H9 (cell line): ENCODE data around the gene SRP9. TPM values are rescaled to one million over a fixed set of nuclear protein-coding genes. Genes with fewer than 3 reads are reported as not detected.

Experiments used
- DNase-seq: peaks from one replicate; pipeline ENCODE4 v3.0.0-alpha.2; 2017
- H2AFZ ChIP-seq: one replicate; pipeline ENCODE4 v1.6.1; 2013; ENCODE audit warnings: mild to moderate bottlenecking, low read length, control low read depth, moderate library complexity
- H2AK5ac ChIP-seq: 2 replicates; pipeline ENCODE4 v1.6.1; 2013; ENCODE audit warnings: low read length, control low read depth, mixed read lengths; ENCODE audit not compliant: insufficient read length
- H2BK120ac ChIP-seq: one replicate; pipeline ENCODE4 v1.6.1; 2013; ENCODE audit warnings: low read depth, mild to moderate bottlenecking, low read length, control low read depth, inconsistent platforms; ENCODE audit not compliant: poor library complexity, severe bottlenecking
- H2BK12ac ChIP-seq: 2 replicates; pipeline ENCODE4 v1.6.1; 2013; ENCODE audit warnings: low read length, control low read depth, mixed read lengths, low read depth; ENCODE audit not compliant: insufficient read length
- H2BK15ac ChIP-seq: 2 replicates; pipeline ENCODE4 v1.6.1; 2013; ENCODE audit warnings: low read depth, low read length, control low read depth
- H2BK20ac ChIP-seq: one replicate; pipeline ENCODE4 v1.6.1; 2013; ENCODE audit warnings: low read depth, mild to moderate bottlenecking, low read length, control low read depth, inconsistent platforms; ENCODE audit not compliant: poor library complexity, severe bottlenecking
- H2BK5ac ChIP-seq: 2 replicates; pipeline ENCODE4 v1.6.1; 2013; ENCODE audit warnings: low read length, control low read depth, mixed read lengths; ENCODE audit not compliant: insufficient read length
- H3K14ac ChIP-seq: 2 replicates; pipeline ENCODE4 v1.6.1; 2013; ENCODE audit warnings: low read length, control low read depth; ENCODE audit not compliant: insufficient read depth
- H3K18ac ChIP-seq: 2 replicates; pipeline ENCODE4 v1.6.1; 2013; ENCODE audit warnings: low read depth, mild to moderate bottlenecking, mixed read lengths, low read length, control low read depth; ENCODE audit not compliant: insufficient read length
- H3K23ac ChIP-seq: 2 replicates; pipeline ENCODE4 v1.6.1; 2013; ENCODE audit warnings: low read length, control low read depth, mixed read lengths, low read depth; ENCODE audit not compliant: insufficient read length
- H3K23me2 ChIP-seq: 2 replicates; pipeline ENCODE4 v1.6.1; 2013; ENCODE audit warnings: low read depth, mild to moderate bottlenecking, mixed read lengths, low read length, control low read depth; ENCODE audit not compliant: insufficient read length, poor library complexity, severe bottlenecking
- H3K27ac ChIP-seq: 2 replicates; pipeline ENCODE4 v1.5.1; 2013; ENCODE audit warnings: low read length, control low read depth, mixed read lengths, low read depth; ENCODE audit not compliant: insufficient read length
- H3K27me3 ChIP-seq: 2 replicates; pipeline ENCODE4 v1.6.1; 2013; ENCODE audit warnings: low read length, control low read depth, inconsistent platforms; ENCODE audit not compliant: insufficient read depth
- H3K4ac ChIP-seq: 2 replicates; pipeline ENCODE4 v1.6.1; 2013; ENCODE audit warnings: low read depth, mild to moderate bottlenecking, control low read depth, inconsistent platforms, low read length, moderate library complexity
- H3K4me1 ChIP-seq: 2 replicates; pipeline ENCODE4 v1.6.1; 2013; ENCODE audit warnings: low read length, control low read depth, inconsistent platforms; ENCODE audit not compliant: insufficient read depth
- H3K4me2 ChIP-seq: 2 replicates; pipeline ENCODE4 v1.6.1; 2013; ENCODE audit warnings: low read length, control low read depth, mixed read lengths; ENCODE audit not compliant: insufficient read length, insufficient read depth
- H3K56ac ChIP-seq: 2 replicates; pipeline ENCODE4 v1.6.1; 2013; ENCODE audit warnings: low read depth, mild to moderate bottlenecking, mixed read lengths, low read length, control low read depth; ENCODE audit not compliant: insufficient read length
- H3K79me1 ChIP-seq: 2 replicates; pipeline ENCODE4 v1.6.1; 2013; ENCODE audit warnings: low read depth, mild to moderate bottlenecking, moderate library complexity, low read length, control low read depth, inconsistent platforms; ENCODE audit not compliant: insufficient read depth, poor library complexity, severe bottlenecking
- H3K79me2 ChIP-seq: 2 replicates; pipeline ENCODE4 v1.6.1; 2013; ENCODE audit warnings: low read length, control low read depth, inconsistent platforms; ENCODE audit not compliant: insufficient read depth
- H3K9ac ChIP-seq: 2 replicates; pipeline ENCODE4 v1.6.1; 2013; ENCODE audit warnings: low read length, control low read depth, mixed read lengths; ENCODE audit not compliant: insufficient read length; ENCODE audit errors: extremely low read depth
- H3K9me3 ChIP-seq: one replicate; pipeline ENCODE4 v1.6.1; 2013; ENCODE audit warnings: low read depth, low read length, inconsistent platforms; ENCODE audit not compliant: control insufficient read depth
- H3T11ph ChIP-seq: one replicate; pipeline ENCODE4 v1.6.1; 2013; ENCODE audit warnings: mild to moderate bottlenecking, low read length, control low read depth, inconsistent platforms
- H4K20me1 ChIP-seq: one replicate; pipeline ENCODE4 v1.6.1; 2013; ENCODE audit not compliant: control insufficient read depth, insufficient read length, insufficient read depth
- H4K5ac ChIP-seq: 2 replicates; pipeline ENCODE4 v1.6.1; 2013; ENCODE audit warnings: low read depth, mild to moderate bottlenecking, mixed read lengths, low read length, control low read depth; ENCODE audit not compliant: insufficient read length
- H4K8ac ChIP-seq: replicated peaks from 2 replicates; pipeline ENCODE4 v1.6.1; 2013; ENCODE audit warnings: low read length, control low read depth, mixed read lengths, low read depth; ENCODE audit not compliant: insufficient read length
- H4K91ac ChIP-seq: 2 replicates; pipeline ENCODE4 v1.6.1; 2013; ENCODE audit warnings: low read depth, mild to moderate bottlenecking, moderate library complexity, mixed read lengths, low read length, control low read depth; ENCODE audit not compliant: insufficient read length
- H3K27ac Mint-ChIP-seq, 3 experiments: 2 replicates in 2 of 3; 3 replicates in 1 of 3; pipeline ENCODE4 v1.8.0; 2020 to 2021; ENCODE audit warnings: mixed read lengths in 3 of 3, mild to moderate bottlenecking in 1 of 3, moderate library complexity in 1 of 3
- H3K27me3 Mint-ChIP-seq: 2 replicates; pipeline ENCODE4 v1.8.0; 2021; ENCODE audit warnings: low read depth, mild to moderate bottlenecking, moderate library complexity, mixed read lengths
- H3K36me3 Mint-ChIP-seq, 3 experiments: 2 replicates in 2 of 3; 3 replicates in 1 of 3; pipeline ENCODE4 v1.8.0; 2020 to 2021; ENCODE audit warnings: low read depth in 3 of 3, mixed read lengths in 3 of 3; ENCODE audit not compliant: insufficient read depth in 1 of 3
- H3K4me1 Mint-ChIP-seq, 2 experiments: 2 replicates each; pipeline ENCODE4 v1.8.0; 2020; ENCODE audit warnings: mixed read lengths in 2 of 2
- H3K4me3 Mint-ChIP-seq, 2 experiments: 2 replicates in 1 of 2; 3 replicates in 1 of 2; pipeline ENCODE4 v1.8.0; 2020 to 2021; ENCODE audit warnings: mild to moderate bottlenecking in 2 of 2, mixed read lengths in 2 of 2, moderate library complexity in 1 of 2
- H3K9me3 Mint-ChIP-seq, 2 experiments: 2 replicates in 1 of 2; 3 replicates in 1 of 2; pipeline ENCODE4 v1.8.0; 2020; ENCODE audit warnings: mild to moderate bottlenecking in 2 of 2, mixed read lengths in 2 of 2, moderate library complexity in 1 of 2
- CTCF ChIP-seq: fragments of 200-600 bp; sonication (generic); conservative IDR thresholded peaks from 3 replicates; pipeline ENCODE4 v1.8.0; 2021; ENCODE audit warnings: antibody characterized with exemption, mild to moderate bottlenecking
- WGBS: extraction: QIAGEN DNeasy Blood & Tissue Kit; methylation state at CpG from one replicate; pipeline ENCODE4 v1.1.7; 2013; ENCODE audit warnings: missing lambda C conversion rate, low lambda C conversion rate, mixed read lengths; ENCODE audit not compliant: insufficient read length; ENCODE audit errors: extremely low coverage; 5-methylcytosine and 5-hydroxymethylcytosine counted together
- total RNA-seq: library from RNA; stranded (reverse); gene quantifications from 2 replicates; pipeline ENCODE4 v1.2.1, GENCODE V29; 2021

The SRP9 gene
- total RNA-seq, 1 experiment from 2014 or later: 403 TPM

- Histone ChIP-seq H3K4me1 (no peaks in the 10 kb centered on the region; the same call in 1 of the 2 replicates), H2BK5ac (no peak overlapping the region), H3K56ac (no peak overlapping the region), H2AK5ac (no peak overlapping the region), H3T11ph (no peak overlapping the region), H2BK12ac (no peak overlapping the region), H4K20me1 (no peaks in the 10 kb centered on the region), H3K18ac (no peak overlapping the region), H3K4ac (no peak overlapping the region), H2BK20ac (no peak overlapping the region), H3K23ac (no peak overlapping the region), H2BK15ac (no peak overlapping the region), H3K9me3 (no peaks in the 10 kb centered on the region), H4K8ac (no peak overlapping the region), H3K27me3 (no peaks in the 10 kb centered on the region), H3K79me2 (no peaks in the 10 kb centered on the region), H3K4me2 (no peak overlapping the region), H3K14ac (no peak overlapping the region), H3K23me2 (no peaks in the 10 kb centered on the region), H3K27ac (no peak overlapping the region), H3K79me1 (no peaks in the 10 kb centered on the region), H2AFZ (no peak overlapping the region), H4K91ac (no peak overlapping the region), H4K5ac (no peak overlapping the region), H2BK120ac (no peak overlapping the region), H3K9ac (no peak overlapping the region)
- Mint-ChIP-seq H3K27ac (no peak overlapping the region), H3K36me3 (no peaks in the 10 kb centered on the region), H3K9me3 (no peaks in the 10 kb centered on the region; a peak in 1 of 5 replicates), H3K4me3 (no peak overlapping the region; a peak in 1 of 5 replicates), H3K27me3 (peaks cover 26% of the 10 kb centered on the region), H3K4me1 (peaks cover 27 to 31% of the 10 kb centered on the region in 2 experiments)
- DNase-seq: no peak
- TF ChIP-seq CTCF: no peak
- no CpG with 5 or more reads among the region's 1 CpG for WGBS
Measured at GRCh38 chr1:225752245-225752644, 25.4 kb upstream of the SRP9 start.
